GM12864 (cell line): ENCODE measurements around the gene THADA.
"Not testable (repeated sequence)": the region's sequence is repeated elsewhere in the genome, so short reads cannot be mapped to it uniquely, and the experiment has no call there.

Experiments
- DNase-seq: peaks from one replicate; pipeline ENCODE4 v3.0.0-alpha.2; 2011; ENCODE audit warnings: low read depth
- H3K4me3 ChIP-seq: 2 replicates; pipeline ENCODE4 v1.5.1; 2011; ENCODE audit warnings: mild to moderate bottlenecking, low read depth, low read length, control low read depth
- CTCF ChIP-seq: IDR thresholded peaks from 2 replicates; pipeline ENCODE4 v1.5.1; 2011; ENCODE audit warnings: low read depth, mild to moderate bottlenecking, moderate library complexity, low read length, control low read depth, inconsistent platforms; ENCODE audit errors: missing control alignments

The THADA gene

GRCh38 chr2:43288417-43289305, 307.2 kb downstream of the THADA start:
- no peak for DNase-seq
- TF ChIP-seq CTCF: no peak
- no peak overlapping the region for H3K4me3 ChIP-seq

- no peak for DNase-seq
- no peak for TF ChIP-seq CTCF
- no peak overlapping the region for H3K4me3 ChIP-seq
Observed at GRCh38 chr2:43285987-43286386, 309.9 kb downstream of the THADA start.

- no peak overlapping the region for H3K4me3 ChIP-seq
- DNase-seq: no peak
- TF ChIP-seq CTCF: no peak
Observed at GRCh38 chr2:43284967-43285366, 310.9 kb downstream of the THADA start.

GRCh38 chr2:43284347-43284746, 311.5 kb downstream of the THADA start:
- DNase-seq, H3K4me3 ChIP-seq: not testable (repeated sequence)

GRCh38 chr2:43280994-43281393, 314.8 kb downstream of the THADA start:
- no peak overlapping the region for H3K4me3 ChIP-seq
- DNase-seq: no peak
- TF ChIP-seq CTCF: no peak

GRCh38 chr2:43279317-43279840, 316.5 kb downstream of the THADA start:
- TF ChIP-seq CTCF: no peak
- DNase-seq: no peak
- H3K4me3 ChIP-seq: no peak overlapping the region

GRCh38 chr2:43278564-43279220, 317.1 kb downstream of the THADA start:
- no peak overlapping the region for H3K4me3 ChIP-seq
- TF ChIP-seq CTCF: no peak
- no peak for DNase-seq
